ENCODE data around the gene MACROD2.

The MACROD2 gene

DNA sequence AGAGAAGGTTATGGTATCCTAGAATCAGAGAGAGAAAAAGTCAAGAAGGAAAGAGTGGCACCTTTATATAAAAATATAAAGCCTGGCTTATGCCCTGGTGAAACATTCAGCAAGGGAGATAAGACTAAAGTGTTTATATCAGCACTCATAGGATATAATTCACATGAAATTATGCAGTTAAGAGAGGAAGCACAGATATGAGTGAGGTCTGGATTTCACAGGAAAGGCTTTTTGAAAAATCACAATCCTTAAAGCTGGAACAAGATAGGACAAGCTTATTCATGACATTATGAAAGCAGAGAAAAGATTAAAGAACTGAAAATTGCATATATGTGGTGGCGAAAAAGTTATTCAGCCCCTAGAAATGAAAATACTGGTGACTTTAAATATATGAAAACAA, 523.3 kb downstream of the MACROD2 start:
- FAIRE-seq (no peak), DNase-seq (ENCODE audit: low spot score) (no peak)

DNA sequence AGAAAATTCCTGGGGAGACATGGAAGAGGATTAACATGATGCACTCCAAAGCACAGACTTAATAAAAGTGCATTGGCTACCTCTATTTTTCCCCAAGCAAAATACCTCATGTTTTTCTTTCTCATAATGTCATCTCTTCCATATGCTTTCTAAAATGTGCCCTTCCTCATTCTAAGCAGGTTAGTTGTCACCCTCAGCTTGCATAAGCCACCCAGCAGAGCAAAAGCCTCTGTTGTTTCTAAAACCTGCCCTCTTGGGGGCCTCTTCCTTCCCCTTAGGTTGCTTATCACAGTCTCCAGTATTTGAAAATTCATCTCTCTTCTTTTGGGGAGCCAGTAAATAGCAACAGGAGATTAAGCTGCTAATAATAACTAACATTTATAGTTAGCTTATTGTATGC, 525.7 kb downstream of the MACROD2 start:
- FAIRE-seq: no peak
- DNase-seq (ENCODE audit: low spot score): no peak

- DNase-seq (ENCODE audit: low spot score) (no peak), FAIRE-seq (no peak)
Measured at GRCh38 chr20:14521436-14521835, 526.1 kb downstream of the MACROD2 start.

GRCh38 chr20:14522595-14522994, 527.3 kb downstream of the MACROD2 start:
- DNase-seq (ENCODE audit: low spot score): no peak
- FAIRE-seq: no peak

DNA sequence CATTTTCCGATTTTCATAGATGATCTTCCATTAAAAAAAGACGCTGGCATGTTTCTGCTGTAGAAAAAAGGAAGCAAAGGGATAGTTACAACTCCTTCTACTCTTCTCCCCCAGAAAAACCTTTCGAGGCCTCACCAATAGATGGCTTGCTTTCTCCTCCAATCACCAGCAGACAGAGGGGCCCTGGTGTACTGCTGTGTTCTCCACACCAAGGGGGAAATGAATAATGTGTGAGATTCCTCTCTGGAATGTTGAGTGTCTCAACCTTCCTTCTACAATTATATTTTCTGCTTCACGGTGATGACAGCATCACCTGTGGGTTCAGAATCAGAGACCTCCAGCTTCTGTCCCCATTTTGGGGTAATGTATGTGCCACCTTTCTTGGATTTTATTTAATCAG, 527.8 kb downstream of the MACROD2 start:
- no peak for FAIRE-seq

DNA sequence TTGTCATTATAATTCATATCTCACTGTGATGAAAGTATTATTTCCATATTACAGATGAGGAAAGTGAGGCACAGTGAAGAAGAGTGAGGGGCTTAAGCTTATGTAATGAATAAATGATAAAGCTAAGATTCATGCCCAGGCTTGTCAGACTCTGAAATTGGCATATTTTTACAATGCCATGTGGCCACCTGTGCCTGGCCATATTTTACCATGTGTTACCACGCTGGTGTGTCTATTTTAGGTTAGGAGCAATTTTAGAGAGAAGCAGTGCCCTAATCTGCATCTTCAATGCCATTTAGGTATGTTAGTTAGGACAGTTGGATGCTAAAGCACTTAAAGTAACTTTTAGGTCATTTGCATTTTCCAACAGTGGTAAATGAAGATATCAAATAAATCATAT, 530.1 kb downstream of the MACROD2 start:
- DNase-seq (ENCODE audit: low spot score) (no peak), FAIRE-seq (no peak)

More for the DNA sequence above, 527.8 kb downstream of the MACROD2 start:
- DNase-seq (ENCODE audit: low spot score): no peak

DNA sequence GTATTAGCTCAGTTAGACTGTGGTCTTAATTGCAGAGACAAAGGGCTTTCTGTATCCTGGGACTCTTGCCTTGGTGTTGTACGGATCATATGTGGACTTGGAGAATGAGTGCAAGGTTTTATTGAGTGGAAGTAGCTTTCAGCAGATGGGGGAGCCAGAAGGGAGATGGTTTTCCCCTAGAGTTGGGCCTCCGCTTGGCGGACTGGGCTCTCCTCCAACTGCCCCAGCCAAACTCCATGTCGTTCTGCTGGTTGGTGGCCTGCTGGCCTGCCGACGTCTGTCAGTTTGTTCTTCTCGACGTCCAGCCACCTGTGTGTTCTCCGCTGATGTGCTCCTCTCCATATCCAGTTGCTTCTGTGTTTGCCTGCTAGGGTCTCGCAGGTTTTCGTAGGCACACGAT, 531.6 kb downstream of the MACROD2 start:
- FAIRE-seq: no peak
- DNase-seq (ENCODE audit: low spot score): no peak

- no peak for DNase-seq (ENCODE audit: low spot score)
- FAIRE-seq: no peak
Measured at GRCh38 chr20:14531786-14532185, 536.5 kb downstream of the MACROD2 start.

- FAIRE-seq (no peak), DNase-seq (ENCODE audit: low spot score) (no peak)
Measured at GRCh38 chr20:14536738-14537137, 541.4 kb downstream of the MACROD2 start.

GRCh38 chr20:14538433-14538832, 543.1 kb downstream of the MACROD2 start:
- DNase-seq (ENCODE audit: low spot score): no peak
- FAIRE-seq: no peak

GRCh38 chr20:14543040-14543439, 547.7 kb downstream of the MACROD2 start:
- no peak for FAIRE-seq
- no peak for DNase-seq (ENCODE audit: low spot score)

DNA sequence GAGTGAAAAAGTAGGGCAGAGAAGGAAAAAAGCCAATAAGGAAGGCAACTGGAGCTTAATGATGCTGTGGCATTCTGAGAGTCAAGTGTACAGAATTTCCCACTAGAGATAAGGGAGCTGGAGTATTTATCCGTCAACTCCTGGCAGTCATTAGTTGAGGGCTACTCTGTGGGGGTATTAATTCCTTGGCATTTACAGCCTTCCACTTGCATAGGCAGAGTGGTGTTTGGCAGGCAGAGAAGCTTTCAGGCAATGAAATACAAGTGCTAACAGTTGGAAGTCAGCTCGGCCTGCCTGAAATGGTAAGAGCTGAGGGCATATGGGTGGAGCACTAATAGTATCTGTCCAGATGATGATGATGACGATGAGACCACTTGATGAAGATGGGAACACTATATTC, 549.4 kb downstream of the MACROD2 start:
- no peak for DNase-seq (ENCODE audit: low spot score)
- peak; percentile 56 for FAIRE-seq

DNA sequence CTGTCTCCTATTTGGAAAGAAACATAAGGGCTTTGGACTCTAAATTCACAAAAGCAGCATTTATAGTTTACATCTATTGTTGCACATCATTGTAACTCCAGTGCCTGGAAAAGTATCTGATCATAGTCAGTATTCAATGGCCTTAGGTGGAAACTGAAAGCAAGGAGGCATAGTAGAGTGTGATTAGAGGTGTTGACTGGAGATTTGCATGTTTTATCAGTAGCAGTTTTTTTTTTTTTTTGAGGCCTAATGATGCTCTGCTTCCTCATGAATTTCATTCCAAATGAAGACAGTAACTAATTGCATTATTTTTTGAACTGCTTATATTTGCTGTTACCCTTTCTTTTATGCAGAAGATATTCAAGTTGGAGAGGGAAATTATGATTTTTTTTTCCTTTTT, 555.3 kb downstream of the MACROD2 start:
- DNase-seq (ENCODE audit: low spot score) (no peak), FAIRE-seq (no peak)

GRCh38 chr20:14553774-14554534, 558.6 kb downstream of the MACROD2 start:
- FAIRE-seq: no peak

DNA sequence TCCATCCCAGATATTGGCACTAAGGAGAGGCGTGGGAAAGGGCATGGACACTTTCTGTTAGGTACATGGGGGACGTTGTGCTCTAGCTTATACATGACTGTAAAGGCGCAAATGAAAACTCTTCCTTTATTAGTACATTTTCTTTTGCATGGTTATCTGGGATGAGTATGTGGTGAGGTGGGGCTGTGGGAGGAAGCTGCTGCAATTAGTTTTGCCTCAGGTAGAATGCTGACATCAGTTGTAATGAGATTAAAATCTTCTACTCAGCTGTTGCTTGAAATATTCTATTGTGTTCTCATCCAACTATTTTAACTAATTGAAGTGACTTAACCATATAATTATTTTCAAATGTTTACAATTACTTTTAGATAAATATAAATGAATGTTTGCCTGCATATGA, 560.4 kb downstream of the MACROD2 start:
- FAIRE-seq: no peak
- DNase-seq (ENCODE audit: low spot score): no peak

More at GRCh38 chr20:14553774-14554534, 558.6 kb downstream of the MACROD2 start:
- DNase-seq (ENCODE audit: low spot score): no peak

DNA sequence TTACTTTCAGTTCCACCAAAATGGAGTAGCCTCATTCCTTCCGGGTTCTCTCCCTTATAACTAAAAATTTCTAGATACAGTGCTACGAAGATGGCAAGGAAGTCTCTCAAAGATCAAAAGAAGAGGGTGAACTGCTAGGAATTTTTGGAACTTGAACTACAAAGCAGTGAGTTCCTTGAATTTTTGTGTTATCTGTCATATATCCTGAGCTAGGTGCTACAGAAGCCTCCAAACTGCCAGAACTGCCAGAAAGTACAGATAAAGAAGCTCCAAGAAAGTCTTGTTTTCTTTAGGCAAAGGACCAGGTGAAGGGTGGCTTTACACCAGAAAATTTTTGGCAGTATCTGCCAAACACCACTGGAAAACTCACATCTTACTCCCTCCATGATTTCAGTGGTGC, 560.9 kb downstream of the MACROD2 start:
- no peak for FAIRE-seq
- DNase-seq (ENCODE audit: low spot score): no peak

DNA sequence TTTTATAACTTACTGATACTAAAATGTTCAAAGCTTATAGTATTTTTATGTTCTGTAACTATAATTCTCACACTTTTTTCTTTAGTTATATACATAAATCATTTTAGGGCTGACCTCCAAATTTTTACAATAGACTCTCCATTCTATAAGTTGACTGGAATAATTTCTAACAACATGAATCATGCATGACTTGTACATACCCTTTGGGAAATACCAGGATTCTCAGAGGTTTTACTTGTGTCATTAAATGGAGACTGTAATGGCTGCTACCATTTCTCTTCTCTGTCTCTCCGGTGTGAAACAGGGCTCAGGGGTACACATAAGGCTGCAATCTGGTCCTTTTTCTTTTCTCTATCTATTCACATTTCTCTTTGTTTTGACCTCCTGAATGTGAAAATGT, 564.3 kb downstream of the MACROD2 start:
- DNase-seq (ENCODE audit: low spot score): no peak
- no peak for FAIRE-seq

DNA sequence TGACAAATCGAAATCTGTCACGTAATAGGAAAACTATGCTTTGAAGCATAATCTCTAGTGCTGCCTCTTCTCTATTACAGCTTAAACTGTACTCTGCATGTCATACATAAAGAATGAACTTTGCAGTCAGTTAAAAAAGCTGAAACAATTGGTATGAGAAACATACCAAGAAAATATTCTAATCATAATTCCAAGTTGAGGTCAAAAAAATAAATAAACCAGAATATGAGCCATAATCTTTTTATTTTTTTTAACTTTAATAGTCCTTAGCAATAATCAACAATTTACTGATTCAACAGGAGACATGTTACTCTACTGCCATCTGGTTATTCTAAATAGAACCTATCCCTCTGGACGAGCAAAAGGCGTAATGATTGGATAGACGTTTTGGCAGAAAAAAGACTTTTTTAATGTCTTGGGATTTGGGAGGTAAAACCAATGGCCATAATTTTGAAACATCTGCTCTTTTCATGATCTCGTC, 566.5 kb downstream of the MACROD2 start:
- no peak for FAIRE-seq
- no peak for DNase-seq (ENCODE audit: low spot score)

- DNase-seq (ENCODE audit: low spot score): no peak
- no peak for FAIRE-seq
Measured at GRCh38 chr20:14562981-14563380, 567.7 kb downstream of the MACROD2 start.

GRCh38 chr20:14566505-14566904, 571.2 kb downstream of the MACROD2 start:
- DNase-seq (ENCODE audit: low spot score): no peak
- no peak for FAIRE-seq

GRCh38 chr20:14568225-14568624, 572.9 kb downstream of the MACROD2 start:
- DNase-seq (ENCODE audit: low spot score) (no peak), FAIRE-seq (no peak)

DNA sequence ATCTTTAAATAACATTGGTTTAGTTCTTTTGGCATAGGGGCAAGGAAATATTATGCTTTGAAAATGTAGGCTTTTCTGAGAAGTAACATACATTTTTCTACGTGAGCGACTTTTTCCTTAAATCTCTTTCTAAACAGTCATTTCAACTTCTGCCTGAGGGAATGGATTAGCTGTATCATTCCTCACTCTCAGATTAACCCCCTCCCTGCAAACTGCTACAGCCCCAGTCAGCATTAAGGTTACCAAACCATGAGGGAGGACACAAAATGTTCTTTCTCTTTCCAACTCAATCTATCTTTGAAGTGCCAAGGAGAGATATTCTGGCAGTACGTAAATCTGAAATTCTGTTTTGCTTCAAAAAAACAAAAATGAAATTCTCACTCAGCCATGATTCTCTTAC, 573.4 kb downstream of the MACROD2 start:
- DNase-seq (ENCODE audit: low spot score) (no peak), FAIRE-seq (no peak)

DNA sequence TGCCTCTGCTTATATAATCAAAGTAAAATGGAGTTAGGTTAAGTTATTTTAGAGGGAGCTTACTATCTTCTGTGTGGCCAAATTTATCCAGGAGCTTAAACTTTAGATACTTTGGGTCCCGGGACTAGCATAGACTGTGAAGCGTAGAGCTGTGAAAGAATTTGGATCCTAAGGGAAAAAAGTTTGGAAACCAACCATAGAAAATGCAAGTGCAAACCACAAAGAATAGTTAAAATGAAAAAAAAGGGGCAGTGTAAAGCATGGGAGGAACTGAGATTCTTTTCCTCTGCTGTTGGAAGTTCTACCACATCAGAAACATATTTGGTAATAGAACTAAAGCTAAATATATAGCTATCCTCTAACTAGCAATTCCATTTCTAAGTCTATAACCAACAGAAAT, 574.3 kb downstream of the MACROD2 start:
- no peak for DNase-seq (ENCODE audit: low spot score)
- FAIRE-seq: no peak
